GM12874 (cell line): Measurements from ENCODE around the gene DNAJC9.
A peak's percentile ranks its signal among the peaks of the same experiment; 100 is the strongest.

ENCODE experiments used
- TF ChIP-seq, protein P1 (sequence below): IDR thresholded peaks from 2 replicates; pipeline ENCODE4 v1.5.1; 2011; ENCODE audit warnings: low read depth, mild to moderate bottlenecking, control low read depth, low read length, moderate library complexity; ENCODE audit not compliant: insufficient read depth

The DNAJC9 gene

DNA sequence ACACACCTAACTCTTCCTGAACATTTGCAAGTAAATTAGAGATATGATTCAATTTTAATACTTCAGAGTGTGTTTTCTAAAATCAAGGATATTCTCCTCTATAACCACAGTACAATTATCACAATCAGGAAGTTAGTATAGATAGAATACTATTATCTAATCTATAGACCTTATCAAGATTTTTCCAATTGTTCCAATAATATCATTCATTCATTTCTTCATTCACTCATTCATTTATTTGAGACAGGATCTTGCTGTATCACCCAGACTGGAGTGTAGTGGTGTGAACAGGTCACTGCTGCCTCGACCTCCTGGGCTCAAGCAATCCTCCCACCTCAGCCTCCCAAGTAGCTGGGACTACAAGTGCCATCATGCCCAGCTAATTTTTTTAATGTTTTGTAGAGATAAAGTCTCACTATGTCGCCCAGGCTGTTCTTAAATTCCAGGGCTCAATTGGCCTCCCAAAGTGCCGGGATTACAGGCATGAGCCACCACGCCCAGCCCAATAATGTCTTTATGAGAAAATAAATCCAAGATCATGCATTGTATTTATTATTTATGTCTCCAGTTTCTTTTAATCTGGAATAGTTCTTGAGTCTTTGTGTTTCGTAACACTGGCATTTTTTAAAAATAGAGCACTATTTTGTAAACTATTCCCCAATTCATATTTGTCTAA, 16.0 kb upstream of the DNAJC9 start:
- TF ChIP-seq, protein P1, sequence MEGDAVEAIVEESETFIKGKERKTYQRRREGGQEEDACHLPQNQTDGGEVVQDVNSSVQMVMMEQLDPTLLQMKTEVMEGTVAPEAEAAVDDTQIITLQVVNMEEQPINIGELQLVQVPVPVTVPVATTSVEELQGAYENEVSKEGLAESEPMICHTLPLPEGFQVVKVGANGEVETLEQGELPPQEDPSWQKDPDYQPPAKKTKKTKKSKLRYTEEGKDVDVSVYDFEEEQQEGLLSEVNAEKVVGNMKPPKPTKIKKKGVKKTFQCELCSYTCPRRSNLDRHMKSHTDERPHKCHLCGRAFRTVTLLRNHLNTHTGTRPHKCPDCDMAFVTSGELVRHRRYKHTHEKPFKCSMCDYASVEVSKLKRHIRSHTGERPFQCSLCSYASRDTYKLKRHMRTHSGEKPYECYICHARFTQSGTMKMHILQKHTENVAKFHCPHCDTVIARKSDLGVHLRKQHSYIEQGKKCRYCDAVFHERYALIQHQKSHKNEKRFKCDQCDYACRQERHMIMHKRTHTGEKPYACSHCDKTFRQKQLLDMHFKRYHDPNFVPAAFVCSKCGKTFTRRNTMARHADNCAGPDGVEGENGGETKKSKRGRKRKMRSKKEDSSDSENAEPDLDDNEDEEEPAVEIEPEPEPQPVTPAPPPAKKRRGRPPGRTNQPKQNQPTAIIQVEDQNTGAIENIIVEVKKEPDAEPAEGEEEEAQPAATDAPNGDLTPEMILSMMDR: no peak

DNA sequence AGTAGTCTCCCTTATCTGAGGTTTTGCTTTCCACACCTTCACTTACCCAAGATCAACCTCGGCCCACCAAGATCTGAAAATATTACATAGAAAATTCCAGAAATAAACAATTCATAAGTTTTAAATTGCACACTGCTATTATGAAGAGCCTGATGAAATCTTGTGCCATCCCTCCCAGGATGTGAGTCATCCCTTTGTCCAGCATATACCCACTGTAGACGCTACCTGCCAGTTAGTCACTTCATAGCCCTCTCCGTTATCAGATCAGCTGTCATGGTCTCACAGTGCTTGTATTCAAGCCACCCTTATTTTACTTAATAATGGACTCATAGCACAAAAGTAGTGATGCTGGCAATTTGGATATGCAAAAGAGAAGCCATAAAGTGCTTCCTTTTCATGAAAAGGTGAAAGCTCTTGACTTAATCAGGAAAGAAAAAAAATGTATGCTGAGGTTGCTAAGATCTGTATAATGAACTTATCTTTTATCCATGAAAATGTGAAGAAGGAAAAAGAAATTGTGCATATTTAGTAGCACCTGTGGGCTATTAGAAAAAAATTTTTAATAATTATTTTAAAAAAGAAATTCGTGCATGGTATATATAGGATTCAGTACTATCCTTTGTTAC, 15.2 kb upstream of the DNAJC9 start:
- TF ChIP-seq, protein P1: no peak

DNA sequence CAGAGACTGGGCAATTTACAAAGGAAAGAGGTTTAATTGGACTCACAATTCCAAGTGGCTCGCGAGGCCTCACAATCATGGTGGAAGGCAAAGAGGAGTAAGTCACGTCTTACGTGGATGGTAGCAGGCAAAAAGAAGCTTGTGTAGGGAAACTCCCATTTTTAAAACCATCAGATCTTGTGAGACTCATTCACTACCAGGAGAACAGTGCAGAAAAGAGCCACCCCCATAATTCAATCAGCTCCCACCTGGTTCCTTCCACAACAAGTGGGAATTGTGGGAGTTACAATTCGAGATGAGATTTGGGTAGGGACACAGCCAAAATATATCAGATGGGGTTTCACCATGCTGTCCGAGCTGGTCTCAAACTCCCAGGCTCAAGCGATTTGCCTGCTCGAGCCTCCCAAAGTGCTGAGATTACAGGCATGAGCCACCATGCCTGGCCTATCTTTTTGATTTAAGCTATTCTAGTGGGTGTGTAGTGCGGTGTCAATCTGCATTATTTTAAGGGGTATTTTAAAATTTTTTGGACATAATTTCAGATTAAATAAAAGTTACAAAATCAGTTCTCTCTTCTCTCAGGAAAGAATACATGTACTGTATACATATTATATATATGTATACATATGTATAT, 14.4 kb upstream of the DNAJC9 start:
- TF ChIP-seq, protein P1: no peak

DNA sequence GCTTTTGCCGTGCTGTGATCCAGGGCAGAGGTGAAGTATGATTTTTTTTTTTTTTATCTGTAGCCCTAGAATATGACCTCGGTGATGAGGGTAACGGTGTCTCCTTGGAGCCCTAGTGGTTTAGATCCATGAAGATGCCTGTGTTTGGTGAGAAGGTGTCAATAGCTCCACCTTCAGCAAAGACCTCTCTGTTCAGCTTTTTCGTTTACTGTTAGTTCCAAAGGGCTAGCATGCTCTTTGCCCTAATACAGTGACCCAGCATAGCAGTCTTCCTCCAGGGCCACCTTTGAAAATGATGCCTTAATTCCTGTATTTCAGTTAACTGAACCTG, 6.1 kb upstream of the DNAJC9 start:
- TF ChIP-seq, protein P1: peak; percentile 5; the same call in 1 of the 2 replicates

DNA sequence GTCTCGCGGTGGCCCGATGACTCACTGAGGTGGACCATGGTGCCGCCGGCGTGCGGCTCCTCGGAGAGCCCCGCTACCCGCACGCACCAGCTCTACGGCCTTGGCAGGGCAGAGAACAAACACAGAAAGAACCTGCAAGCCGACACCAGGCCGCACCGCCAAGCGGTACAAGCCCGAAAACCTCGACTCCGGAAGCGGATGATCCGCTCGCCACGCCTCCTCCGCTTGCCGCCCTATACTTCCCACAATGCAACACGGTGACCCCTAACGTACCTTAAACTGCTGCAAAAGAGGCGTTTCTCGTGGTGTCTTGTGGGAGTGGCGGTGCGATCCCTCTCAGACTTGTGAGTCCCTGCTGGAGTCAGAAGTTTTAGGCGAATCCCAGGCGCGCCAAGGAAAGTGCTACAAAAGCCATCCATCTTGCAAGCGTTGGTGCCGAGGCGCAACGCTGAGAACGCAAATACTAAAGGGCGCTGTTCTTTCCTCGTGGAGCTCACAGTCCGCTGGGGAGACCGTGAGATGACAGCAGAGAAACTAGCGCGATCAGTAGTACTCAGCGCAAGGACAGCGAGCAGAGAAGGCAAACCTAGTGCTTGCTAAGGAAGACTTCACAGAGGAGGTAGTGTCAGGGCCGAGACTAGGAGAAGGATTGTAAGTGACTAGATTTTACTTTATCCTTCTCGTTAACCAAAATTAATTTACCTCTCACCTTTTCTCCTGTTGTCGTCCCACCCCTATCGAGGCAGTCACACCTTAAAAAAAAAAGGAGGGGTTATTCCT, 5.6 kb upstream of the DNAJC9 start, which contains the start of gene MRPS16:
TSS of gene MRPS16 (minus strand) at position 200 of the 780 bp plus-strand sequence. CDS start at position 38, 162 bp downstream.
- TF ChIP-seq, protein P1: no peak

DNA sequence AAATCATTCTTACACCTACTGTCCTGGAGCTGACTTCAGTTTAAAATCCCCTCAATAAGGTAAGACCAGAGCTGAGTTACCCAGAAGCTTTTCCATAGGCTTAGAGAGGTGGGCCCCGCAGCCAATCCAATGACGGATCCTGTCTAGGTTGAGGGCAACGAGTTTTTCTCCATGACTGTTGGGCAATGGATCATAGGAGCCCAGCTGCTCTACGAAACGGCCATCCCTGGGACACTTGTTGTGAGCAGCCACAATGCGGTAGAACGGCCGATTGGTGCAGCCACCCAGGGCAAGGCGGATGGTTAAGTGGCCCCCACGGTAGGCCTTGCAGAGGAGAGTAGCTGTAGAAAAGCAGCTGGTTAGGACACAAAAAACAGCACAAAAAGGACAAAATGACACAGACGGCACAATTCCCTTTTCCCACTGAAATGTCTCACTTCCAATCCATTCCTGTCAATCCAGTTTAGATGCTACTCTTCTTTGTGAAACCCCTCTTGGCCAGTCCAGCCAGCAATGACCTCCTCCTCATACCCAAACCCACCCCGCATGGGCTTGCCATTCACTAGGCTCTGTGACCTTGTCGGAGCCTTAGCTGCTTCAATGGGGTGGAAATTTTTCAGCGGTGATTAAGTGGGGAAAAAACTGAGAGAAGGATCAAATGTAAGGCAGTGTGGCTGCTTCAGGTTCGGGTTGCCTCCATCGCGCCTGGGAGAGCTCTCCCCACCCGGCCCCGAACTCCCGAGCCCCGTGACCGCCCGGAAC, 4.8 kb upstream of the DNAJC9 start:
- TF ChIP-seq, protein P1: no peak

DNA sequence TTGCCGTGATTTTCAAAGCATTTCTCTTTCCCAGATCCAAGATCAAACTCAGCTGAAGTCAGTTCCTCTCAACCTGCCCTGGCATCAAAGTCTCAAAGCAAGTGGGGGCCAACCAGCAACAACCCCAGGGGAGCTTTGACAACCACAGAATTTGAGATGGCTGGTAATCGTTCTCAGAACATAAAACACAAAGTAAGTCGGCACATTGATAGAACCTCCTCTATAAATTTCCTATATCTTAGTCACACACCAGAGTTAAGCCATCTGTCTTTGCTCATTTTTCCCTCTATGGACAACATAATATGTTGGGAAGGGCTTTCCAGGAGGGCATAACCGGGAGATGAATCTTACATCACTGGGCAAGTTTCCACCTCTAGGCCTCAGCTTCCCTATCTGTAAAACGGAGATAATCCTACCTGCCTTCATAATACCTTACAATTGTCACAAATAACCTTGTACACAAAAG, 1.2 kb upstream of the DNAJC9 start:
- TF ChIP-seq, protein P1: no peak
